ENCODE data around the gene IFTAP.

GRCh38 chr11:36622431-36623136 is 28.3 kb downstream of the IFTAP start:
- TF ChIP-seq CTCF (IDR thresholded peaks at IDR 0.05; ENCODE audit: extremely low read depth in 1 of 2, insufficient read depth in 1 of 2, low read depth in 1 of 2, low read length in 2 of 2), result peak; percentile 16 to 30
- TF ChIP-seq POLR2A (IDR thresholded peaks at IDR 0.05; ENCODE audit: low read depth, low read length), result no peak
- TF ChIP-seq POLR2AphosphoS5 (IDR thresholded peaks at IDR 0.05; ENCODE audit: insufficient read depth, low read depth, low read length), result no peak
- TF ChIP-seq MYC (IDR thresholded peaks at IDR 0.05; ENCODE audit: low read depth, low read length), result no peak
- no peak for TF ChIP-seq GATA2 (IDR thresholded peaks at IDR 0.05; ENCODE audit: insufficient read depth, insufficient read length, low read depth, low read length)
- no peak for TF ChIP-seq EZH2 (IDR thresholded peaks at IDR 0.05; ENCODE audit: borderline replicate concordance, low read depth, low read length, severe bottlenecking)
- no peak for TF ChIP-seq JUN (IDR thresholded peaks at IDR 0.05; ENCODE audit: borderline replicate concordance, insufficient read depth, insufficient read length, low read depth)

Data from endothelial cell of umbilical vein (primary cell).